Measurements from ENCODE around the gene GHSR. TPM values are rescaled to one million over a fixed set of nuclear protein-coding genes. Genes with fewer than 3 reads are reported as not detected.
"Not testable (repeated sequence)": the region's sequence is repeated elsewhere in the genome, so short reads cannot be mapped to it uniquely, and the experiment has no call there.

The GHSR gene
- polyA plus RNA-seq (2013, experiment 1 of 4): not detected
- not detected for polyA plus RNA-seq (2013, experiment 2 of 4)
- polyA plus RNA-seq (2013, experiment 3 of 4): not detected
- not detected for polyA plus RNA-seq (2013, experiment 4 of 4)

GRCh38 chr3:172447611-172448579 lies at the start of gene GHSR:
Gene GHSR, minus strand, starts transcription at chr3:172448456. Its CDS starts 43 bp downstream, at chr3:172448413.
- H3K4me1 ChIP-seq (ENCODE audit: control insufficient read depth, insufficient read depth, low read length): no peaks in the 10 kb centered on the region
- no peak within 1 kb of the TSS for H3K27ac ChIP-seq (ENCODE audit: insufficient read depth, low read depth, low read length, poor library complexity, severe bottlenecking)
- 47 to 49% methylated on average over 76 of the region's 76 CpGs for WGBS, 2 experiments
- no peaks in the 10 kb centered on the region for H3K9me3 ChIP-seq (ENCODE audit: control insufficient read depth, low read length)
- H3K4me3 ChIP-seq (ENCODE audit: insufficient read depth, low read depth, low read length): no peak within 1 kb of the TSS
- peaks cover 69% of the 10 kb centered on the region for H3K27me3 ChIP-seq (ENCODE audit: control insufficient read depth, insufficient read depth, low read length, poor library complexity, severe bottlenecking)
- H3K36me3 ChIP-seq (ENCODE audit: control insufficient read depth, insufficient read depth, low read length): no peaks in the 10 kb centered on the region

- not testable (repeated sequence) for H3K27ac ChIP-seq (ENCODE audit: insufficient read depth, low read depth, low read length, poor library complexity, severe bottlenecking); H3K36me3 ChIP-seq (ENCODE audit: control insufficient read depth, insufficient read depth, low read length); H3K4me3 ChIP-seq (ENCODE audit: insufficient read depth, low read depth, low read length); H3K9me3 ChIP-seq (ENCODE audit: control insufficient read depth, low read length); H3K4me1 ChIP-seq (ENCODE audit: control insufficient read depth, insufficient read depth, low read length); H3K27me3 ChIP-seq (ENCODE audit: control insufficient read depth, insufficient read depth, low read length, poor library complexity, severe bottlenecking)
- 43 to 44% methylated on average over 4 of the region's 4 CpGs for WGBS, 2 experiments
These were observed 42.0 kb upstream of the GHSR start for GRCh38 chr3:172490198-172490669.

- 87 to 92% methylated on average over 1 of the region's 1 CpG for WGBS, 2 experiments
- H3K4me3 ChIP-seq (ENCODE audit: insufficient read depth, low read depth, low read length): no peak overlapping the region
- no peaks in the 10 kb centered on the region for H3K36me3 ChIP-seq (ENCODE audit: control insufficient read depth, insufficient read depth, low read length)
- no peaks in the 10 kb centered on the region for H3K9me3 ChIP-seq (ENCODE audit: control insufficient read depth, low read length)
- H3K27ac ChIP-seq (ENCODE audit: insufficient read depth, low read depth, low read length, poor library complexity, severe bottlenecking): no peak overlapping the region
- H3K4me1 ChIP-seq (ENCODE audit: control insufficient read depth, insufficient read depth, low read length): no peaks in the 10 kb centered on the region
- no peaks in the 10 kb centered on the region for H3K27me3 ChIP-seq (ENCODE audit: control insufficient read depth, insufficient read depth, low read length, poor library complexity, severe bottlenecking)
These were observed 29.9 kb upstream of the GHSR start for GRCh38 chr3:172478116-172478515.

- no peaks in the 10 kb centered on the region for H3K4me1 ChIP-seq (ENCODE audit: control insufficient read depth, insufficient read depth, low read length)
- no peak overlapping the region for H3K27ac ChIP-seq (ENCODE audit: insufficient read depth, low read depth, low read length, poor library complexity, severe bottlenecking)
- no peaks in the 10 kb centered on the region for H3K36me3 ChIP-seq (ENCODE audit: control insufficient read depth, insufficient read depth, low read length)
- H3K4me3 ChIP-seq (ENCODE audit: insufficient read depth, low read depth, low read length): no peak overlapping the region
- no peaks in the 10 kb centered on the region for H3K27me3 ChIP-seq (ENCODE audit: control insufficient read depth, insufficient read depth, low read length, poor library complexity, severe bottlenecking)
- 86 to 88% methylated on average over 5 of the region's 5 CpGs for WGBS, 2 experiments
- no peaks in the 10 kb centered on the region for H3K9me3 ChIP-seq (ENCODE audit: control insufficient read depth, low read length)
These were observed 28.1 kb upstream of the GHSR start for GRCh38 chr3:172476347-172476746.

GRCh38 chr3:172475703-172476102 lies 27.4 kb upstream of the GHSR start:
- H3K27ac ChIP-seq (ENCODE audit: insufficient read depth, low read depth, low read length, poor library complexity, severe bottlenecking): no peak overlapping the region
- no peaks in the 10 kb centered on the region for H3K27me3 ChIP-seq (ENCODE audit: control insufficient read depth, insufficient read depth, low read length, poor library complexity, severe bottlenecking)
- WGBS, 2 experiments: 91% methylated on average over 5 of the region's 5 CpGs
- H3K4me3 ChIP-seq (ENCODE audit: insufficient read depth, low read depth, low read length): no peak overlapping the region
- no peaks in the 10 kb centered on the region for H3K4me1 ChIP-seq (ENCODE audit: control insufficient read depth, insufficient read depth, low read length)
- no peaks in the 10 kb centered on the region for H3K36me3 ChIP-seq (ENCODE audit: control insufficient read depth, insufficient read depth, low read length)
- H3K9me3 ChIP-seq (ENCODE audit: control insufficient read depth, low read length): no peaks in the 10 kb centered on the region

GRCh38 chr3:172471903-172472302 lies 23.6 kb upstream of the GHSR start:
- no peaks in the 10 kb centered on the region for H3K9me3 ChIP-seq (ENCODE audit: control insufficient read depth, low read length)
- H3K27ac ChIP-seq (ENCODE audit: insufficient read depth, low read depth, low read length, poor library complexity, severe bottlenecking): no peak overlapping the region
- H3K4me3 ChIP-seq (ENCODE audit: insufficient read depth, low read depth, low read length): no peak overlapping the region
- H3K36me3 ChIP-seq (ENCODE audit: control insufficient read depth, insufficient read depth, low read length): no peaks in the 10 kb centered on the region
- no peaks in the 10 kb centered on the region for H3K27me3 ChIP-seq (ENCODE audit: control insufficient read depth, insufficient read depth, low read length, poor library complexity, severe bottlenecking)
- no peaks in the 10 kb centered on the region for H3K4me1 ChIP-seq (ENCODE audit: control insufficient read depth, insufficient read depth, low read length)
- WGBS, 2 experiments: no CpG with 5 or more reads among the region's 1 CpG

GRCh38 chr3:172470588-172470987 lies 22.3 kb upstream of the GHSR start:
- WGBS, 2 experiments: no CpG with 5 or more reads among the region's 1 CpG
- Histone ChIP-seq H3K4me3 (ENCODE audit: insufficient read depth, low read depth, low read length) (no peak overlapping the region), H3K27ac (ENCODE audit: insufficient read depth, low read depth, low read length, poor library complexity, severe bottlenecking) (no peak overlapping the region), H3K4me1 (ENCODE audit: control insufficient read depth, insufficient read depth, low read length) (no peaks in the 10 kb centered on the region), H3K27me3 (ENCODE audit: control insufficient read depth, insufficient read depth, low read length, poor library complexity, severe bottlenecking) (no peaks in the 10 kb centered on the region), H3K9me3 (ENCODE audit: control insufficient read depth, low read length) (no peaks in the 10 kb centered on the region), H3K36me3 (ENCODE audit: control insufficient read depth, insufficient read depth, low read length) (no peaks in the 10 kb centered on the region)

- 91 to 94% methylated on average over 2 of the region's 2 CpGs for WGBS, 2 experiments
- Histone ChIP-seq H3K27me3 (ENCODE audit: control insufficient read depth, insufficient read depth, low read length, poor library complexity, severe bottlenecking) (no peaks in the 10 kb centered on the region), H3K27ac (ENCODE audit: insufficient read depth, low read depth, low read length, poor library complexity, severe bottlenecking) (no peak overlapping the region), H3K4me3 (ENCODE audit: insufficient read depth, low read depth, low read length) (no peak overlapping the region), H3K36me3 (ENCODE audit: control insufficient read depth, insufficient read depth, low read length) (no peaks in the 10 kb centered on the region), H3K9me3 (ENCODE audit: control insufficient read depth, low read length) (no peaks in the 10 kb centered on the region), H3K4me1 (ENCODE audit: control insufficient read depth, insufficient read depth, low read length) (no peaks in the 10 kb centered on the region)
These were observed 19.0 kb upstream of the GHSR start for GRCh38 chr3:172467170-172467824.

- no peaks in the 10 kb centered on the region for H3K27me3 ChIP-seq (ENCODE audit: control insufficient read depth, insufficient read depth, low read length, poor library complexity, severe bottlenecking)
- H3K9me3 ChIP-seq (ENCODE audit: control insufficient read depth, low read length): no peaks in the 10 kb centered on the region
- H3K36me3 ChIP-seq (ENCODE audit: control insufficient read depth, insufficient read depth, low read length): no peaks in the 10 kb centered on the region
- 80 to 100% methylated on average over 2 to 3 of the region's 4 CpGs for WGBS, 2 experiments
- no peak overlapping the region for H3K27ac ChIP-seq (ENCODE audit: insufficient read depth, low read depth, low read length, poor library complexity, severe bottlenecking)
- H3K4me1 ChIP-seq (ENCODE audit: control insufficient read depth, insufficient read depth, low read length): no peaks in the 10 kb centered on the region
- no peak overlapping the region for H3K4me3 ChIP-seq (ENCODE audit: insufficient read depth, low read depth, low read length)
These were observed 18.4 kb upstream of the GHSR start for GRCh38 chr3:172466553-172467130.

- Histone ChIP-seq H3K4me3 (ENCODE audit: insufficient read depth, low read depth, low read length) (no peak overlapping the region), H3K27ac (ENCODE audit: insufficient read depth, low read depth, low read length, poor library complexity, severe bottlenecking) (no peak overlapping the region), H3K27me3 (ENCODE audit: control insufficient read depth, insufficient read depth, low read length, poor library complexity, severe bottlenecking) (no peaks in the 10 kb centered on the region), H3K36me3 (ENCODE audit: control insufficient read depth, insufficient read depth, low read length) (no peaks in the 10 kb centered on the region), H3K9me3 (ENCODE audit: control insufficient read depth, low read length) (no peaks in the 10 kb centered on the region), H3K4me1 (ENCODE audit: control insufficient read depth, insufficient read depth, low read length) (no peaks in the 10 kb centered on the region)
These were observed 17.0 kb upstream of the GHSR start for GRCh38 chr3:172465281-172465680.

All from ectodermal cell (in vitro differentiated cells).